Keratinocyte (primary cell): ENCODE data around the gene FNDC1. TPM values are rescaled to one million over a fixed set of nuclear protein-coding genes. Genes with fewer than 3 reads are reported as not detected.

Experiments used
- DNase-seq: peaks from one replicate; pipeline ENCODE4 v3.0.0-alpha.2; 2011; ENCODE audit warnings: low read depth, missing footprints, low spot score
- FAIRE-seq: peaks from 2 replicates; lab custom pipeline; 2011; peaks lifted over from hg19 to GRCh38; lab: Jason Lieb, UNC
- H2AFZ ChIP-seq: 2 replicates; pipeline ENCODE4 v1.6.0; 2012; ENCODE audit warnings: low read length, control low read depth, inconsistent platforms; ENCODE audit not compliant: control insufficient read depth
- H3K27ac ChIP-seq: 2 replicates; pipeline ENCODE4 v1.5.1; 2011; ENCODE audit warnings: low read length; ENCODE audit not compliant: control insufficient read depth, insufficient read depth
- H3K27me3 ChIP-seq: 3 replicates; pipeline ENCODE4 v1.6.0; 2011; ENCODE audit warnings: low read length; ENCODE audit not compliant: control insufficient read depth, insufficient read depth; ENCODE audit errors: extremely low read depth
- H3K36me3 ChIP-seq, 2 experiments: 2 replicates in 1 of 2; 3 replicates in 1 of 2; pipeline ENCODE4 v1.5.1; 2011; ENCODE audit warnings: low read length in 2 of 2, mild to moderate bottlenecking in 1 of 2; ENCODE audit not compliant: control insufficient read depth in 2 of 2, insufficient read depth in 2 of 2; ENCODE audit errors: extremely low read depth in 1 of 2
- H3K4me1 ChIP-seq: 3 replicates; pipeline ENCODE4 v1.5.1; 2011; ENCODE audit warnings: low read length; ENCODE audit not compliant: control insufficient read depth, insufficient read depth; ENCODE audit errors: extremely low read depth
- H3K4me2 ChIP-seq: 3 replicates; pipeline ENCODE4 v1.6.0; 2011; ENCODE audit warnings: low read depth, low read length; ENCODE audit not compliant: control insufficient read depth, insufficient read depth; ENCODE audit errors: extremely low read depth
- H3K4me3 ChIP-seq, 3 experiments: fragments of 200-600 bp in 1 of 3; sonication (generic) in 1 of 3; 2 replicates in 2 of 3; 3 replicates in 1 of 3; pipeline ENCODE4 v1.5.1; 2011 to 2016; ENCODE audit warnings: low read length in 3 of 3, mild to moderate bottlenecking in 3 of 3, control low read depth in 2 of 3, inconsistent platforms in 1 of 3, low read depth in 1 of 3, mixed read lengths in 1 of 3, mixed run types in 1 of 3, moderate library complexity in 1 of 3; ENCODE audit not compliant: control insufficient read depth in 2 of 3, insufficient read depth in 2 of 3; ENCODE audit errors: extremely low read depth in 1 of 3
- H3K79me2 ChIP-seq: 2 replicates; pipeline ENCODE4 v1.6.0; 2012; ENCODE audit warnings: low read length; ENCODE audit not compliant: control insufficient read depth, insufficient read depth
- H3K9ac ChIP-seq: 3 replicates; pipeline ENCODE4 v1.6.0; 2011; ENCODE audit warnings: low read length; ENCODE audit not compliant: control insufficient read depth, insufficient read depth; ENCODE audit errors: extremely low read depth
- H3K9me1 ChIP-seq: 3 replicates; pipeline ENCODE4 v1.6.0; 2011; ENCODE audit warnings: low read length; ENCODE audit not compliant: control insufficient read depth, insufficient read depth; ENCODE audit errors: extremely low read depth
- H3K9me3 ChIP-seq: 2 replicates; pipeline ENCODE4 v1.5.1; 2012; ENCODE audit warnings: low read depth, low read length; ENCODE audit not compliant: control insufficient read depth
- H4K20me1 ChIP-seq: 3 replicates; pipeline ENCODE4 v1.6.0; 2011; ENCODE audit warnings: low read length; ENCODE audit not compliant: control insufficient read depth, insufficient read depth; ENCODE audit errors: extremely low read depth
- EZH2 ChIP-seq: IDR thresholded peaks from one replicate; pipeline ENCODE4 v1.6.1; 2012; ENCODE audit warnings: inconsistent platforms, mild to moderate bottlenecking, low read length, moderate library complexity
- dilution Hi-C: fragments of 300-500 bp; cut with MboI; formaldehyde crosslinking; loops from one replicate; pipeline ENCODE4 v1.7.0; 2020; ENCODE audit warnings: low sequenced_read_pairs; ENCODE audit not compliant: extremely low pct_ligation_motif_present
- polyA plus RNA-seq, 5 experiments: library from polyadenylated mRNA; depleted of rRNA in 3 of 5; stranded (reverse) in 3 of 5; stranded (forward) in 1 of 5; unstranded in 1 of 5; fragments of >200 nt; gene quantifications; 1 replicate in 1 of 5; 2 replicates in 3 of 5; 3 replicates in 1 of 5; pipeline versions ENCODE4 v1.2.1 to v1.2.3, GENCODE V29; 2011 to 2012; ENCODE audit warnings: missing spikeins in 2 of 5, low read depth in 1 of 5, low replicate concordance in 1 of 5
- TF ChIP-seq, protein P1 (sequence below), 3 experiments: IDR thresholded peaks in 1 of 3; conservative IDR thresholded peaks in 1 of 3; optimal IDR thresholded peaks in 1 of 3; 2 replicates in 2 of 3; 3 replicates in 1 of 3; pipeline versions ENCODE3 to v1.5.1; 2011; ENCODE audit warnings: low read length in 3 of 3, mild to moderate bottlenecking in 3 of 3, moderate library complexity in 2 of 3, control low read depth in 1 of 3, inconsistent platforms in 1 of 3; ENCODE audit not compliant: insufficient read depth in 2 of 3; ENCODE audit errors: extremely low read depth in 1 of 3

Gene FNDC1
- polyA plus RNA-seq, 1 donor (not counting 4 experiments of a cell fraction or from before 2014, with no cell fraction given), result not detected

DNA sequence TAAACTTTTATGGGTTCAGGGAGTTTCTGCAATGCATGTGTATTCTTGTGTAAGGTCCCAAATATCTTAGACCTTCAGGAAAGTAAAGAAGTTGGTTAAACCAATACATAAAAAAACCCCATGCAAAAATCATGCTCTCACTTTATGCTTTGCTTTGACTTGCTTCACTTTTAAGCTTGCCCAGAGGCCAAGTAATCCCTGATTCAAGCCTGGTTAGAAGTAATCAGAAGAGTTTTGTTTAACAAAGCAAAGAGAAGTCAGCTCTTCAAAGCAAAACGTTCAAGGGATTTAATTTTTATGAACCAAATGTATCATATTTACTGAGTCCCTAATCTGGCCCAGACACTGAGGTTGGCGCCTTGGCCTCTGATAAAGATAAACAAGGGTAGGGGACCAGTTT lies 26.7 kb upstream of the FNDC1 start:
- TF ChIP-seq, protein P1, sequence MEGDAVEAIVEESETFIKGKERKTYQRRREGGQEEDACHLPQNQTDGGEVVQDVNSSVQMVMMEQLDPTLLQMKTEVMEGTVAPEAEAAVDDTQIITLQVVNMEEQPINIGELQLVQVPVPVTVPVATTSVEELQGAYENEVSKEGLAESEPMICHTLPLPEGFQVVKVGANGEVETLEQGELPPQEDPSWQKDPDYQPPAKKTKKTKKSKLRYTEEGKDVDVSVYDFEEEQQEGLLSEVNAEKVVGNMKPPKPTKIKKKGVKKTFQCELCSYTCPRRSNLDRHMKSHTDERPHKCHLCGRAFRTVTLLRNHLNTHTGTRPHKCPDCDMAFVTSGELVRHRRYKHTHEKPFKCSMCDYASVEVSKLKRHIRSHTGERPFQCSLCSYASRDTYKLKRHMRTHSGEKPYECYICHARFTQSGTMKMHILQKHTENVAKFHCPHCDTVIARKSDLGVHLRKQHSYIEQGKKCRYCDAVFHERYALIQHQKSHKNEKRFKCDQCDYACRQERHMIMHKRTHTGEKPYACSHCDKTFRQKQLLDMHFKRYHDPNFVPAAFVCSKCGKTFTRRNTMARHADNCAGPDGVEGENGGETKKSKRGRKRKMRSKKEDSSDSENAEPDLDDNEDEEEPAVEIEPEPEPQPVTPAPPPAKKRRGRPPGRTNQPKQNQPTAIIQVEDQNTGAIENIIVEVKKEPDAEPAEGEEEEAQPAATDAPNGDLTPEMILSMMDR (optimal IDR thresholded peaks at IDR 0.05 in 1 of 3, IDR thresholded peaks at IDR 0.05 in 1 of 3, conservative IDR thresholded peaks at IDR 0.05 in 1 of 3; ENCODE audit: extremely low read depth in 1 of 3, insufficient read depth in 2 of 3, low read length in 3 of 3), result no peak
- no peak for TF ChIP-seq EZH2
- H3K27me3 ChIP-seq, result peaks cover 11% of the 10 kb centered on the region
- no peaks in the 10 kb centered on the region for H3K9me1 ChIP-seq
- no peak for FAIRE-seq
- dilution Hi-C loops, result no loop called here
- H3K27ac ChIP-seq, result no peak overlapping the region
- no peaks in the 10 kb centered on the region for H3K9me3 ChIP-seq
- H3K36me3 ChIP-seq, result no peaks in the 10 kb centered on the region
- H3K9ac ChIP-seq, result no peak overlapping the region
- H4K20me1 ChIP-seq, result no peaks in the 10 kb centered on the region
- H2AFZ ChIP-seq, result no peak overlapping the region
- no peak overlapping the region for H3K4me2 ChIP-seq
- no peaks in the 10 kb centered on the region for H3K4me1 ChIP-seq
- H3K79me2 ChIP-seq, result no peaks in the 10 kb centered on the region
- no peak for DNase-seq
- H3K4me3 ChIP-seq, result no peak overlapping the region

DNA sequence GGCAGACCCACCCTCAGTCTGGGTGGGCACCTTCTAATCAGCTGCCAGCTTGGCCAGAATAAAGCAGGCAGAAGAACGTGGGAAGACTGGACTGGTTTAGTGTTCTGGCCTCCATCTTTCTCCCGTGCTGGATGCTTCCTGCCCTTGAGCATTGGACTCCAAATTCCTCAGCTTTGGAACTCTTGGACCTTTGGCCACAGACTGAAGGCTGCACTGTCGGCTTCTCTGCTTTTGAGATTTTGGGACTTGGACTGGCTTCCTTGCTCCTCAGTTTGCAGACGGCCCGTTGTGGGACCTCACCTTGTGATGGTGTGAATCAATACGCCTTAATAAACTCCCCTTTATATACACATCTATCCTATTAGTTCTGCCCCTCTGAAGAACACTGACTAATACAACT lies 20.6 kb upstream of the FNDC1 start:
- no peaks in the 10 kb centered on the region for H3K27me3 ChIP-seq
- DNase-seq (no peak), FAIRE-seq (no peak)
- no peak overlapping the region for H3K4me2 ChIP-seq
- no peaks in the 10 kb centered on the region for H3K36me3 ChIP-seq
- no peaks in the 10 kb centered on the region for H3K79me2 ChIP-seq
- dilution Hi-C loops, result no loop called here
- no peaks in the 10 kb centered on the region for H4K20me1 ChIP-seq
- TF ChIP-seq, protein P1 (optimal IDR thresholded peaks at IDR 0.05 in 1 of 3, IDR thresholded peaks at IDR 0.05 in 1 of 3, conservative IDR thresholded peaks at IDR 0.05 in 1 of 3; ENCODE audit: extremely low read depth in 1 of 3, insufficient read depth in 2 of 3, low read length in 3 of 3), result no peak
- no peak for TF ChIP-seq EZH2
- no peaks in the 10 kb centered on the region for H3K9me3 ChIP-seq
- no peak overlapping the region for H3K4me3 ChIP-seq
- H3K9ac ChIP-seq, result no peak overlapping the region
- H3K9me1 ChIP-seq, result no peaks in the 10 kb centered on the region
- H2AFZ ChIP-seq, result no peak overlapping the region
- no peaks in the 10 kb centered on the region for H3K4me1 ChIP-seq
- no peak overlapping the region for H3K27ac ChIP-seq
